ENCODE results near the gene ERFE. TPM values are rescaled to one million over a fixed set of nuclear protein-coding genes. Genes with fewer than 3 reads are reported as not detected.

ERFE gene
- polyA plus RNA-seq, 1 donor from 2014 or later: not detected

DNA sequence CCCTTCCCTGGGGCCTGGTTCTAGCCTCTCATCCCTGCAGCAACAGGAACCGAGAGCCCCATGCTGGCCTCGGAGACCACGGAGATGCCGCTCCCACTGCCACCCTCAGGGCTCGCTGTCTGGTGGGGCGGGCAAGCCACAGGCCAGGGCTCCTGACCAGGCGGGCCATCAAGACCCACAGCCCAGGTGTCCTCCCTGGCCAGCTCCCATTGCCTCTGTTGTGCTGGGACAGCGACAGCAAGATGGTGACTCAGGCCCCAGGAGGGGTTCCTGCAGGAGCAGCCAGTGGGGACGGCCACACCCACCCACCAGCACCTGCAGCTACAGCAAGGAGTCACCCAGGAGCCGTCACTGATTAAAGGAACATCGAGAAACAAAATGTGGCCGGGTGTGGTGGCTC, 12.9 kb upstream of the ERFE start:
- Histone ChIP-seq H3K9me3 (ENCODE audit: low read length) (no peaks in the 10 kb centered on the region), H4K20me1 (ENCODE audit: insufficient read depth) (no peaks in the 10 kb centered on the region), H3K9me2 (ENCODE audit: insufficient read depth, low read length) (no peaks in the 10 kb centered on the region), H3K79me2 (replicated peaks; ENCODE audit: insufficient read depth, low read length) (no peaks in the 10 kb centered on the region), H3K27me3 (ENCODE audit: insufficient read depth, low read depth, low read length) (no peaks in the 10 kb centered on the region), H3K27ac (ENCODE audit: low read length) (no peak overlapping the region), H3K4me3 (ENCODE audit: low read length) (no peak overlapping the region), H3K9ac (ENCODE audit: low read length) (no peak overlapping the region), H3K4me2 (ENCODE audit: low read length) (no peak overlapping the region), H3K36me3 (ENCODE audit: insufficient read depth, low read length) (no peaks in the 10 kb centered on the region), H3F3A (ENCODE audit: insufficient read depth, low read length, poor library complexity, severe bottlenecking) (no peaks in the 10 kb centered on the region), H2AFZ (ENCODE audit: low read depth, low read length) (no peak overlapping the region)
- TF ChIP-seq RAD21 (conservative IDR thresholded peaks at IDR 0.05) (no peak), EP300 (conservative IDR thresholded peaks at IDR 0.05; ENCODE audit: poor library complexity, severe bottlenecking) (no peak), MXI1 (conservative IDR thresholded peaks at IDR 0.05; ENCODE audit: poor library complexity, severe bottlenecking) (no peak), SMC3 (conservative IDR thresholded peaks at IDR 0.05; ENCODE audit: poor library complexity) (no peak), CTCF (IDR thresholded peaks at IDR 0.05; ENCODE audit: poor library complexity, severe bottlenecking) (no peak), POLR2AphosphoS5 (IDR thresholded peaks at IDR 0.05) (no peak), EZH2 (IDR thresholded peaks at IDR 0.05; ENCODE audit: borderline replicate concordance, insufficient read depth, low read length, poor library complexity, severe bottlenecking) (no peak)
- TF ChIP-seq, protein P1, sequence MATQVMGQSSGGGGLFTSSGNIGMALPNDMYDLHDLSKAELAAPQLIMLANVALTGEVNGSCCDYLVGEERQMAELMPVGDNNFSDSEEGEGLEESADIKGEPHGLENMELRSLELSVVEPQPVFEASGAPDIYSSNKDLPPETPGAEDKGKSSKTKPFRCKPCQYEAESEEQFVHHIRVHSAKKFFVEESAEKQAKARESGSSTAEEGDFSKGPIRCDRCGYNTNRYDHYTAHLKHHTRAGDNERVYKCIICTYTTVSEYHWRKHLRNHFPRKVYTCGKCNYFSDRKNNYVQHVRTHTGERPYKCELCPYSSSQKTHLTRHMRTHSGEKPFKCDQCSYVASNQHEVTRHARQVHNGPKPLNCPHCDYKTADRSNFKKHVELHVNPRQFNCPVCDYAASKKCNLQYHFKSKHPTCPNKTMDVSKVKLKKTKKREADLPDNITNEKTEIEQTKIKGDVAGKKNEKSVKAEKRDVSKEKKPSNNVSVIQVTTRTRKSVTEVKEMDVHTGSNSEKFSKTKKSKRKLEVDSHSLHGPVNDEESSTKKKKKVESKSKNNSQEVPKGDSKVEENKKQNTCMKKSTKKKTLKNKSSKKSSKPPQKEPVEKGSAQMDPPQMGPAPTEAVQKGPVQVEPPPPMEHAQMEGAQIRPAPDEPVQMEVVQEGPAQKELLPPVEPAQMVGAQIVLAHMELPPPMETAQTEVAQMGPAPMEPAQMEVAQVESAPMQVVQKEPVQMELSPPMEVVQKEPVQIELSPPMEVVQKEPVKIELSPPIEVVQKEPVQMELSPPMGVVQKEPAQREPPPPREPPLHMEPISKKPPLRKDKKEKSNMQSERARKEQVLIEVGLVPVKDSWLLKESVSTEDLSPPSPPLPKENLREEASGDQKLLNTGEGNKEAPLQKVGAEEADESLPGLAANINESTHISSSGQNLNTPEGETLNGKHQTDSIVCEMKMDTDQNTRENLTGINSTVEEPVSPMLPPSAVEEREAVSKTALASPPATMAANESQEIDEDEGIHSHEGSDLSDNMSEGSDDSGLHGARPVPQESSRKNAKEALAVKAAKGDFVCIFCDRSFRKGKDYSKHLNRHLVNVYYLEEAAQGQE (IDR thresholded peaks at IDR 0.05; ENCODE audit: borderline replicate concordance): no peak

DNA sequence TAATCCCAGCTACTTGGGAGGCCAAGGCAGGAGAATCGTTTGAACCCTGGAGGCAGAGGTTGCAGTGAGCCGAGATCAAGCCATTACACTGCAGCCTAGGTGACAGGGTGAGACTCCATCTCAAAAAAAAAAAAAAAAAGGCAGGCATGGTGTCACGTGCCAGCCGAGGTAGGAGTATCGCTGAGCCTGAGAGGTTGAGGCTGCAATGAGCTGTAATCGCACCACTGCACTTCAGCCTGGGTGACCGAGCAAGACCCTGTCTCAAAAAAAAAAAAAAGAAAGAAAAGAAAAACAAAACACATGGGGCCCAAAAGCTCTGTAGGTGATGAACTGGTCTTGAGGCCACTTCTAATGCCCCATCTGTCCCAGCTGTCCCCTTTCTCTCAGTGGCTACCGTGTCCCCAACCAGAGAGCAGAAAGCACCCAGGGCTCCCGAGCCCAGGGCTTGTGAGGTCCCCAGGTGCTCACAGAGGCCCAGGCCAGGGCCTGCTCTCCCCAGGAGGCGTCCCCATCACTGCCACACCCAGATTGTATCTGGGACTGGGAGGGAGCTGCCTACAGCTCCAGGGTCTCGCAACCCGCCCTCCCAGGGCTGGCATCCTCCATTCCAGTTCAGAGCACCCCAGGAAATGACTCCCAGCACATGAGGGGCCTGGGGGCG, 11.8 kb upstream of the ERFE start:
- H3K36me3 ChIP-seq (ENCODE audit: insufficient read depth, low read length): no peaks in the 10 kb centered on the region
- TF ChIP-seq CTCF (IDR thresholded peaks at IDR 0.05; ENCODE audit: poor library complexity, severe bottlenecking): no peak
- H4K20me1 ChIP-seq (ENCODE audit: insufficient read depth): no peaks in the 10 kb centered on the region
- no peaks in the 10 kb centered on the region for H3K9me3 ChIP-seq (ENCODE audit: low read length)
- no peak overlapping the region for H3K27ac ChIP-seq (ENCODE audit: low read length)
- H3K27me3 ChIP-seq (ENCODE audit: insufficient read depth, low read depth, low read length): no peaks in the 10 kb centered on the region
- no peak overlapping the region for H3K9ac ChIP-seq (ENCODE audit: low read length)
- H3K4me3 ChIP-seq (ENCODE audit: low read length): no peak overlapping the region
- no peak overlapping the region for H3K4me2 ChIP-seq (ENCODE audit: low read length)
- H3K9me2 ChIP-seq (ENCODE audit: insufficient read depth, low read length): no peaks in the 10 kb centered on the region
- no peak overlapping the region for H2AFZ ChIP-seq (ENCODE audit: low read depth, low read length)
- H3F3A ChIP-seq (ENCODE audit: insufficient read depth, low read length, poor library complexity, severe bottlenecking): no peaks in the 10 kb centered on the region
- no peaks in the 10 kb centered on the region for H3K79me2 ChIP-seq (replicated peaks; ENCODE audit: insufficient read depth, low read length)

Measured in neural cell (in vitro differentiated cells).